Measurements from ENCODE around the gene EEF1AKMT4.

- no peak for TF ChIP-seq CTCF (conservative IDR thresholded peaks at IDR 0.05; ENCODE audit: low read length)
- no peak for TF ChIP-seq EZH2phosphoT487 (IDR thresholded peaks at IDR 0.05; ENCODE audit: borderline replicate concordance, low read depth, low read length)
Measured at GRCh38 chr3:184229394-184230080, 19.9 kb upstream of the EEF1AKMT4 start, which contains the start of gene VWA5B2.
